Tibial nerve (tissue), 4 donors: Measurements from ENCODE around the gene CTBP1. TPM values are rescaled to one million over a fixed set of nuclear protein-coding genes. Genes with fewer than 3 reads are reported as not detected.

Source experiments
- DNase-seq, 2 donors: peaks; one replicate each; pipeline ENCODE4 v3.0.0-alpha.2; 2019; ENCODE audit warnings: low spot score in 2 of 2
- H3K27ac ChIP-seq, 4 donors: fragments of 200-600 bp; sonication (generic) in 3 of 4; one replicate each; pipeline ENCODE4 v1.5.1; 2017 to 2019; ENCODE audit warnings: mild to moderate bottlenecking in 1 of 4
- H3K27me3 ChIP-seq, 2 donors: fragments of 200-600 bp; sonication (generic) in 1 of 2; one replicate each; pipeline versions ENCODE4 v1.5.1 to v1.6.0; 2017 to 2019
- H3K36me3 ChIP-seq, 3 donors: fragments of 200-600 bp; sonication (generic); one replicate each; pipeline ENCODE4 v1.5.1; 2018 to 2019
- H3K4me1 ChIP-seq, 4 donors: fragments of 200-600 bp; sonication (generic) in 3 of 4; one replicate each; pipeline ENCODE4 v1.5.1; 2017 to 2019
- H3K4me3 ChIP-seq, 4 donors: fragments of 200-600 bp; sonication (generic) in 3 of 4; one replicate each; pipeline ENCODE4 v1.5.1; 2017 to 2019; ENCODE audit warnings: mild to moderate bottlenecking in 1 of 4, moderate library complexity in 1 of 4
- H3K9me3 ChIP-seq, 4 donors: fragments of 200-600 bp; sonication (generic) in 3 of 4; one replicate each; pipeline ENCODE4 v1.5.1; 2017 to 2019
- EP300 ChIP-seq, 2 donors: sonication (generic); formaldehyde crosslinking; IDR thresholded peaks; one replicate each; pipeline ENCODE4 v1.6.1; 2017; ENCODE audit warnings: antibody characterized with exemption in 2 of 2, mild to moderate bottlenecking in 1 of 2
- POLR2A ChIP-seq, 2 donors: fragments of 450-650 bp; IDR thresholded peaks; one replicate each; pipeline ENCODE4 v1.6.1; 2017; ENCODE audit warnings: antibody characterized with exemption in 2 of 2, mild to moderate bottlenecking in 2 of 2, moderate library complexity in 2 of 2
- WGBS, 2 donors: methylation state at CpG; one replicate each; pipeline ENCODE4 v1.1.5; 2018; 5-methylcytosine and 5-hydroxymethylcytosine counted together
- total RNA-seq, 4 donors: library from RNA; depleted of rRNA; stranded (reverse); fragments of >200 nt; gene quantifications; one replicate each; pipeline ENCODE4 v1.1.0, GENCODE V29; 2016
- TF ChIP-seq, protein P1 (sequence below), 5 experiments: fragments of 200-600 bp in 3 of 5; fragments of 450-650 bp in 2 of 5; sonication (generic) in 3 of 5; IDR thresholded peaks; one replicate each; pipeline ENCODE4 v1.5.1; 2016 to 2019; ENCODE audit warnings: antibody characterized with exemption in 5 of 5, mild to moderate bottlenecking in 3 of 5, moderate library complexity in 2 of 5

The CTBP1 gene
- 100 to 1,000 TPM; 134 to 255 (median 193) TPM for total RNA-seq

DNA sequence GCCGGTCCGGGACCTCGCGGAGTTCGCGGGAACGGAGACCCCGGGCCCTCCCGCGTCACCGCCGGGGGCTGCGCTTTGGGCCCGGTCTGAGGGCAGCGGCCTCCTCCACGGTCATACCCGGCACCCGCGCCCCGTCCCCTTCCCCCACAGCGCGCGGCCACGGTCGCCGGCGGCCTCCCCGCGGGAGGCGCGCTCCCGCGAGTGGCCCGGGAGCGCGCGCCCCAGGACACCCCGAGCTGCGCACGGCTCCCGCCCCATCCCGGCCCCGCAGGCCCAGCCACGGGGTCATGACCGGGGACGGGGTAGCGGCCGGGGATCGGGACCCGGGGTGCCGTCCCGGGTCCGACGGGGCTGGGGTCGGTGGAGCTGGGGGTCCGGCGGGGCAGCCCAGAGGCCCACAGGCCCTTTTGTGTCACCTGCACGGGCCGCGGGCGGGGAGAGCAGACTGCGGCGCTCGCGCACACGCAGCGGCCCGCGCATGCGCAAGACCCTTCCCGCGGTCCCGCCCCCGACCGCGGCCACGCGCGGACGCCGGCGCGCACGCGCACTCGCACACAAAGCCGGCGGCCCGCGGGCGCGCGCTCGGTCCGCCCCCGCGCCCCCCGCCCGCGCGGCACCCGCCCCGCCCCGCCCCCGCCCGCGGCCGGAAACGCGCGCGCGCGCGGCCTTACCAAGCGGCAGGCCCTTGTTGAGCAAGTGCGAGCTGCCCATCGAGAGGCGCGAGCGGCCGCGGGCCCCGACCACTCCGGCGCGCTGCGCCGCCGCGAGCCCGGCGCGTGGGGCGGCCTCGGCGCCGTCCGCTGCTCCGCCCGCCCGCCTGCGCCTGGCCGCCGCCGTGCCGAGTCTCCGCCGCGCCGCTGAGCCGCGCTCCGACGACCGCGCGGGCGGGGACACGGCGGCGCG, at the start of gene CTBP1:
Gene CTBP1 (minus strand): TSS at position 886 of the 903 bp plus-strand sequence. CDS start 7,799 bp downstream, outside the sequence.
- H3K4me3 ChIP-seq = peak within 1 kb of the TSS; percentile 83 to 98 (median 92)
- peaks cover 0 to 59% (median 51%) of the 10 kb centered on the region in 4 donors for H3K4me1 ChIP-seq
- TF ChIP-seq POLR2A (IDR thresholded peaks at IDR 0.05) (peak; percentile 22 to 58), EP300 (IDR thresholded peaks at IDR 0.05) (peak in 1 of 2 donors; percentile 76)
- TF ChIP-seq, protein P1, sequence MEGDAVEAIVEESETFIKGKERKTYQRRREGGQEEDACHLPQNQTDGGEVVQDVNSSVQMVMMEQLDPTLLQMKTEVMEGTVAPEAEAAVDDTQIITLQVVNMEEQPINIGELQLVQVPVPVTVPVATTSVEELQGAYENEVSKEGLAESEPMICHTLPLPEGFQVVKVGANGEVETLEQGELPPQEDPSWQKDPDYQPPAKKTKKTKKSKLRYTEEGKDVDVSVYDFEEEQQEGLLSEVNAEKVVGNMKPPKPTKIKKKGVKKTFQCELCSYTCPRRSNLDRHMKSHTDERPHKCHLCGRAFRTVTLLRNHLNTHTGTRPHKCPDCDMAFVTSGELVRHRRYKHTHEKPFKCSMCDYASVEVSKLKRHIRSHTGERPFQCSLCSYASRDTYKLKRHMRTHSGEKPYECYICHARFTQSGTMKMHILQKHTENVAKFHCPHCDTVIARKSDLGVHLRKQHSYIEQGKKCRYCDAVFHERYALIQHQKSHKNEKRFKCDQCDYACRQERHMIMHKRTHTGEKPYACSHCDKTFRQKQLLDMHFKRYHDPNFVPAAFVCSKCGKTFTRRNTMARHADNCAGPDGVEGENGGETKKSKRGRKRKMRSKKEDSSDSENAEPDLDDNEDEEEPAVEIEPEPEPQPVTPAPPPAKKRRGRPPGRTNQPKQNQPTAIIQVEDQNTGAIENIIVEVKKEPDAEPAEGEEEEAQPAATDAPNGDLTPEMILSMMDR (IDR thresholded peaks at IDR 0.05) = peak in 1 of 5 experiments; percentile 36
- peak within 1 kb of the TSS; percentile 94 to 98 (median 96) for H3K27ac ChIP-seq
- DNase-seq = peak; percentile 60 to 62
- H3K27me3 ChIP-seq = no peaks in the 10 kb centered on the region
- H3K36me3 ChIP-seq = peaks cover 0 to 18% (median 0%) of the 10 kb centered on the region in 3 donors
- no peaks in the 10 kb centered on the region for H3K9me3 ChIP-seq
- 0 to 1% methylated on average over 51 to 72 of the region's 163 CpGs for WGBS, 2 donors

DNA sequence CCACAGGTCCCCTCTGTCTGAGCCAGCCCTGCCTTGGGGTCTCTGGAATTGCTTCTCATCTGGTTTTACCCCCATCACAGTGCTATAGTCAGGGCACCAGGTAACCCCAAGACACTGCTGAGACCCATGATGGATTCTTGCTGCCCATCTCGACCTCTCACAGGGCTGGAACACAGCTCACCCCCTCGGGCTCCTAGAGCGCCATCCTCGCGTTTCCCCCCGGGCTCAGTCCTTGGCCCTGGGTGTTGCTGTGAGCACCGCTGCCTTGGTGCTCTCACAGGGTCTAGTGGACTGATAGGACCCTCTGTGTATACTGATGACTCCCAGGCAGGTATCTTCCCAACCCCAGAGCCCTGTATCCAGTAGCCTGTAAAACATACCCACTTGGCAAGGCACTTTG, 49.5 kb upstream of the CTBP1 start:
- no peaks in the 10 kb centered on the region for H3K27me3 ChIP-seq
- peaks cover 0 to 72% (median 15%) of the 10 kb centered on the region in 4 donors for H3K4me1 ChIP-seq
- DNase-seq = no peak
- no peaks in the 10 kb centered on the region for H3K9me3 ChIP-seq
- H3K36me3 ChIP-seq = peaks cover 0 to 48% (median 0%) of the 10 kb centered on the region in 3 donors
- H3K27ac ChIP-seq = no peak overlapping the region
- TF ChIP-seq, protein P1 (IDR thresholded peaks at IDR 0.05) = no peak
- TF ChIP-seq EP300 (IDR thresholded peaks at IDR 0.05) (no peak), POLR2A (IDR thresholded peaks at IDR 0.05) (no peak)
- 92 to 96% methylated on average over 7 of the region's 7 CpGs for WGBS, 2 donors
- H3K4me3 ChIP-seq = no peak overlapping the region

GRCh38 chr4:1297456-1298325, 48.8 kb upstream of the CTBP1 start:
- Histone ChIP-seq H3K9me3 (no peaks in the 10 kb centered on the region), H3K27me3 (no peaks in the 10 kb centered on the region), H3K27ac (no peak overlapping the region), H3K36me3 (peaks cover 0 to 48% (median 0%) of the 10 kb centered on the region in 3 donors), H3K4me3 (no peak overlapping the region), H3K4me1 (peaks cover 0 to 80% (median 16%) of the 10 kb centered on the region in 4 donors)
- DNase-seq = no peak
- TF ChIP-seq, protein P1 (IDR thresholded peaks at IDR 0.05) = no peak
- no peak for TF ChIP-seq POLR2A (IDR thresholded peaks at IDR 0.05)
- no peak for TF ChIP-seq EP300 (IDR thresholded peaks at IDR 0.05)
- 91 to 92% methylated on average over 32 of the region's 32 CpGs for WGBS, 2 donors

DNA sequence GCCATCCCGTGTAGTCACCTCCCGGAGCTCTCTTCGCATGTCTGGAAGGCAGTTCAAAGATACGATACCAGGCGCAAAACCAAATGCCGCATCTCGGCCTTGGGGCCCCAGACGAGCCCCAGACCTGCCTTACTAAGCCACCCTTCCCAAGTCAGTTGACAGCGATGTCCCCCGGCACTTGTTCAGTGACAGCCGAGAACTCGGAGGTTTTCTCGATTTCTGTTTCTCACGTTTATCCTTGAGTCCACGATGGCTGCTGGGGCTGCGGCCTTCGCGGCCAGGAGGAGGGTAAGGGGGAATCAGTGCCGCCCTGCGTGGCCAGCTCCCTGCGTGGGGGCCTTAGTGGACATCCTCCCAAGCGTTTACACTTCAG, 48.1 kb upstream of the CTBP1 start:
- WGBS, 2 donors = 89% methylated on average over 22 of the region's 22 CpGs
- Histone ChIP-seq H3K4me3 (no peak overlapping the region), H3K4me1 (peaks cover 0 to 86% (median 22%) of the 10 kb centered on the region in 4 donors), H3K27ac (no peak overlapping the region), H3K9me3 (no peaks in the 10 kb centered on the region), H3K36me3 (peaks cover 0 to 48% (median 0%) of the 10 kb centered on the region in 3 donors), H3K27me3 (no peaks in the 10 kb centered on the region)
- TF ChIP-seq EP300 (IDR thresholded peaks at IDR 0.05) (no peak), POLR2A (IDR thresholded peaks at IDR 0.05) (no peak)
- TF ChIP-seq, protein P1 (IDR thresholded peaks at IDR 0.05) = no peak
- DNase-seq = no peak
